Endothelial cell of hepatic sinusoid (primary cell): ENCODE results near the gene GTPBP6.
"Not testable (repeated sequence)": the region's sequence is repeated elsewhere in the genome, so short reads cannot be mapped to it uniquely, and the experiment has no call there.

Experiments used
- in situ Hi-C: cut with HindIII; loops from 2 replicates; pipeline ENCODE4 v1.10.0; 2017; ENCODE audit warnings: low sequenced_read_pairs

GTPBP6 gene

DNA sequence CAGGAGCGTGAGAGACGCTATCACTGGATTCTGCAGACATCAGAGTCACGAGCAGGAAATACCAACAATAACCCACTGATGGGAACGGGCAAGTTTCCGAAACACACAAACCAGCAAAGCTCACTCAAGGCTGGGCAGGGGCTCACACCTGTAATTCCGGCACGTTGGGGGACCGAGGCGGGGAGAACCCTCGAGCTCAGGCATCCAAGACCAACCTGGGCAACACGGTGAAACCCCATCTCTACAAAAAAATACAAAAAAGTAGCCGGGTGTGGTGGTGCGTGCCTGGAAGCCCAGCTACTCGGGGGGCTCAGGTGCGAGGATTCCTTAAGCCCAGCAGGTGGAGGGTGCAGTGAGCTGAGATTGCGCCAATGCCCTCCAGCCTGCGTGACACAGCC lies 17.2 kb upstream of the GTPBP6 start:
- in situ Hi-C loops = no loop called here

- in situ Hi-C loops = no loop called here
Observed at GRCh38 chrX:334971-335757, 16.6 kb upstream of the GTPBP6 start.

DNA sequence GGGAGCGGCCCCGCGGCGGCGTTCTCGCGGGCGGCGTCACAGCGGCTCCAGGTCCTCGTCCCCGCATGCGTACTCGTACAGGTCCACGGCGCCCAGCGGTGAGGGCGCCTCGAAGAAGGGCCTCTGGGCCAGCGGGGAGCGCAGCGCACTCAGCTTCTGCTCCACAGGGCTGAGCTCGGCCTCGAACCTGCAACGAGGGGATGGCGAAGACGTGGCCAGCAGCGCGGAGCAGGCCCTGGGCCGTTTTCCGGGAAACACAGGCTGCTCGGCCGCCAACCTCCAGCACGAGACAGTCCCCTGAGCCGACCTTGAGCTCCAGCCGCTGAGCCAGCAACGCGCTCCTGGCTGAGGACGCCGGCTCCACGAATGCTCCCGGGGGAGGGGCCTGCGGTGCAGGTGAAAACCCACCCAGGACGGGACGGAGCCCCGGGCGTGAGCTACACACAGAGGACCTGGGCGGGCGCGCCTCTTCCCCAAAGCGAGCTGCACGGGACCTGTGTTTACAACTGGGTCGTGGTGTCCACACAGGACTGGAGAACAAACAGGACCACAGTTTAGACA lies 15.8 kb upstream of the GTPBP6 start:
- in situ Hi-C loops = no loop called here

- in situ Hi-C loops = no loop called here
Observed at GRCh38 chrX:333611-334311, 15.2 kb upstream of the GTPBP6 start.

DNA sequence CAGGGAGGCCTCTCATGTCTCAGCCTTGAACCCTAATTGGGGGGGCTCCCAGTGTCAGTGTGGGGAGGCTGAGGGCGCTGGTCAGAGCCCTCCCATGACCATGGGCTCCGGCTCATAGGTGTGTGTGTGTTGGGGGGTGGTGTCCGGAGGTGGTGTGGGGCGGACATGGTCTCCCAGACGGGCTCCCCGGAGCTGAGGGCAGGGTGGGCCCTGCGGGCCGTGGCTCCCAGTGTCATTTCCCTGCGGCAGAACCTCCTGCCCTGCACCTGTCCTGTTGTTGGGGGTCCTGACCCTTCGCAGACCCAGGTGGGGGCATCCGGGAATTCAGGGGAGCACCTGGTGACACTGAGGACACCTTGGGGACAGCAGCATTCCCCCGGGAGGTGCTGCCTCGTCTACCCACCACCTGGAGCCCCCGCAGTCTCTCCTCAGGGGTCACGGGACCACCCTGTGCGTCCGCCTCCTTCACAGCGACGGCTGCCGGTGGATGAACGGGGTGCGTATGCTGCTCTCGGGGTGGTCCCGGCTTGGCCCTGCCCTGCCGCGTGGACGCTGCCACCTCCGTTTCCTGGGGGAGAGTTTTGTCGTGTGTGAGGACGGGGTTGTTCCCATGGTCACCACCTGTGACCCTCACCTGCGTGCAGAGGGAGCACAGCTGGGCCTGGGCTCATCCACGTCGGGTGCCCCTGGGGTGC lies 14.5 kb upstream of the GTPBP6 start:
- in situ Hi-C loops = no loop called here

DNA sequence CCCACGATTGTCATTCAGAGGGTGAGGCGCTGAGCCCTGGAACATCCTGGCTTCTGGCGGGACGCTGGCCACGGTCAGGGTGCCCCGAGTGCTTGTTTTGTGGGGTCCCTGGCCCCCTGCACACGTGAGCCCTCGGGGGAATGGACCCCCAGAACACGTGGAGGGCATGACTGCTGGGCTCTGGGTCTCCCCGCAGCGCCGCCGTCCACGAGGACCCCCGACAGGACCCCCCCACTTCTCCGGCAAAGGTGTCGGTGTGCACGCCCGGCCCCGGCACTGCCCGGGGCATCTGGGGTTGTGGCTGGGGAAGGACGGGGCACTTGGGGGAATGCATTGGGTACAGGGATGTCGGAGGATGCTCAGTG lies 13.9 kb upstream of the GTPBP6 start:
- in situ Hi-C loops = no loop called here

- in situ Hi-C loops = no loop called here
Observed at GRCh38 chrX:331825-332495, 13.4 kb upstream of the GTPBP6 start.

DNA sequence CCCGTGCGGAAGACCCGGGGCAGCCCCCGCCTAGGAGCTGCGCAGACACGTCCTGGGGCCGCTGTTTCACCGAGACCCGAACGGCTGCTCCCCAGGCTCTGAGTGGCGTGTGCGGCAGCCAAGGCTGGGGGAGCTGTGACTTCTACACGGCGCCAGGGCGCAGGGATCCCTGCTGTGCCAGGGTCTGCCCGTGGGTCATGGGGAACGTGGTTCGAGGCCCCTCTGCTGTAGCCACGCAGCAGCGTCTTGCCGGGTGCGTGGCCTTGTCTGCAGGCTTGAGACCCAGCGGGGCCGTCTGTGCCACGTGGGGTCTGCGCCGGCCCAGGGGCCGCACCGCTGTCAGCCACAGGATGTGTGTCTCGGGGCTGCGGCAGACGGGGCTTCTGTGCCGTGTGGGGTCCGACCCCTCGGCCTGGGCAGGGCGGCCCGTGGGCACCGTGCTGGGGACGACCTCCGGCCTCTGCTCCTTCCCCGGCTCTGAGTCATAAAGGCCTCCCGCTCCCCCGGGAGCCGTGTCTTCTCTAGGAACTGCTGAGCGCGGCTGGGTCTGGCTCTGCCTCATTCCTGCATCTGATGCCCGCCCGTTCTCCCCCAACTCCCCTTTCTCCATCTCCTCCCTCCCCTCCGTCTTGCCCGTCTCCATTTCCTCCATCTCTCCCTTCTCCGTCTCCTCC lies 12.7 kb upstream of the GTPBP6 start:
- in situ Hi-C loops = no loop called here

GRCh38 chrX:330726-331150 lies 12.1 kb upstream of the GTPBP6 start:
- in situ Hi-C loops = no loop called here

GRCh38 chrX:330141-330725 lies 11.6 kb upstream of the GTPBP6 start:
- in situ Hi-C loops = not testable (repeated sequence)

- in situ Hi-C loops = no loop called here
Observed at GRCh38 chrX:329291-329910, 10.8 kb upstream of the GTPBP6 start.

GRCh38 chrX:327660-328126 lies 9.1 kb upstream of the GTPBP6 start:
- in situ Hi-C loops = no loop called here

GRCh38 chrX:324664-325063 lies 6.1 kb upstream of the GTPBP6 start:
- in situ Hi-C loops = not testable (repeated sequence)

DNA sequence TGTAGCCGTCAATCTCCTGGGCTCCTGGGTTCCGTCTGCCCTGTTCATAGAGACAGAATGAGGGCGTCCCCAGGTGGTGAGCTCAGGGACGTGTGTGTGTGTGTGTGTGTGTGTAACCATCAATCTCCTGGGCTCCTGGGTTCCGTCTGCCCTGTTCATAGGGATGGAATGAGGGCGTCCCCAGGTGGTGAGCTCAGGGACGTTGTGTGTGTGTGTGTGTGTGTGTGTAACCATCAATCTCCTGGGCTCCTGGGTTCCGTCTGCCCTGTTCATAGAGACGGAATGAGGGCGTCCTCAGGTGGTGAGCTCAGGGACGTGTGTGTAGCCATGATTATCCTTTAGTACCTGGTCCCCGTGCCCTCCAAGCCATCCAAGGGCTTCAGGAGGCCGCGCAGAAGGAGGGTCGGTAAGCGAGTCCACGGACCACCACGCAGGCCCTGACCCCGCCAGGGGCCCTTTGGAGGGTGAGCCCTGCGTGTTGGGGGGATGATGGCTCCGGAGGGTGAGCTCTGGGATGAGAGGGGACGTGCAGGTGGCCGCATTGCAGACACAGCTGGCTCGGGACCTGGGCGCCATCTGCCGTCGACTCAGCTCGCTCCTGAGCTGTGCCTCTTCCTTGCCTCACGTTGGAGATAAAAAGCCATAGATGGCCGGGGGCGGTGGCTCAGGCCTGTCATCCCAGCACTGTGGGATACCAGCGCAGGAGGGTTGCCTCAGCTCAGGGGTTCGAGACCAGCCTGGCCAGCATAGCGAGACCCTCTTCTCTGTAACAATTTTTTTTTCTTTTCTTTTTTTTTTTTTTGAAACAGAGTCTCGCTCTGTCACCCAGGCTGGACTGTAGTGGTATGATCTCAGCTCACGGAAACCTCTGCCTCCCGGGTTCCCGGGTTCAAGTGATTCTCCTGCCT lies 5.4 kb upstream of the GTPBP6 start:
- in situ Hi-C loops = no loop called here

DNA sequence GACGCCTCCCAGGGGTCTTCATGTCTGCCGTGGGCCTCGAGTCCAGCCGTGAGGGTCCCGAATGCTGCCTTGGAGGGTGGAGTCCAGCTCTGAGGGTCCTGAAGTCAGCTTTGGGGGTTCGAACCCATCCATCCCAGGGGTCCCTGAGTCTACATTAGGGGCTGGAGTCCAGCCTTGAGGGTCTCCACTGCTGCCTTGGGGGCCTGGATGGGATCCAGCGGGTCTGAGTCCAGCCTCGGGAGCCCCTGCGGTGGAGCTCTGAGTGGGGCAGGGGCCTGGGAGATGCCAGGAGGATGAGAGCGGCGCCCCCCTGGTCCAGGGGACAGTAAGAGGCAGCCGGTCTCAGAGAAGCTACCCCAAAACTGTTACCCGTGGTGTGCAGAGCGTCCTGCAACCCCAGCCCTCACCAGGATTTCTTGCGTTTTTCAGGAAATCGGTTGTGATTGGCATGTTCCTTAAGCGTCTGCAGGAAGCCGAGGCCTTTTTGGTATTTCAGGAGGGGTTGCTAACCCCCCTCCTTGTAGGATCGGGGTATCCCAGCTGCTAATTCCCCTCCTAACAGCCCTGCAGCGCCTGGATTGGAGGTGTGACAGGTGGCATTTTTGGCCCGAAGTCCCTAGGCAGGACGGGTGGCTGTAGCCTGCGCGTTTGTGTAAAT lies 1.7 kb upstream of the GTPBP6 start:
- in situ Hi-C loops = no loop called here

GRCh38 chrX:319579-320125 lies 1.1 kb upstream of the GTPBP6 start:
- in situ Hi-C loops = no loop called here

DNA sequence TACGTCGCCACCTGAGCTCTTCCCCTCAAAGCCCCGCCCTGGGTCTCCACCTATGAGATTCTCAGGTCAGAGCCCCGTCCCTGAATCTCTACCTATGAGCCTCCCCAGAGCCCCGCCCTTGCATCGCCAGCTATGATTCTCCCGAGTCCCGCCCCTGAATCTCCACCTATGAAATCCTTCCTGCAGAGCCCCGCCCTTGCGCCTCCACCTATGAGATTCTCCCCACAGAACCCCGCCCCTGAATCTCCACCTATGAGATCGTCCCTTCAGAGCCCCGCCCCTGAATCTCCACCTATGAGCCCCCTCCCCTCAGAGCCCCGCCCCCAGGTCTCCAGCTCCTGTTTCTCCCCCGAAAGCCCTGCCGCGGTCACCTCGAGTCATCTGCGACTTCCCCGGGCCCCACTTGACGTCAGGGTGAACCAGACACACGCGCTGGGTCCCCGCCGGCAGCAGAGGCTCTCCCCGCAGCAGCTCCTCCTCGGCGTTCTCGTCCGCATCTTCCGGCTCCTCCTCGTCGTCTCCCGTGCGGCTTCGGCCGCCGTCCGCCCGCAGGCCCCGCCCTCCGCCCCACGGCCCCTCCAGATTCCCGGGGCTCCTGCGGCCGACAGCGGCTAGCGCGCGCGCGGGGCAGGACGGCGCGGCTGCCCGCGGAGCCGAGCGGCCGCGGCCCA lies 393 bp downstream of the GTPBP6 start:
- in situ Hi-C loops = no loop called here
